Erythroblast (primary cell): ENCODE data around the gene SELENBP1.

Experiments
- GATA1 ChIP-seq: IDR thresholded peaks from 2 replicates; pipeline ENCODE4 v1.6.1; 2011; ENCODE audit warnings: low read depth, mild to moderate bottlenecking, control low read depth, low read length, moderate library complexity
- POLR2A ChIP-seq: IDR thresholded peaks from 2 replicates; pipeline ENCODE4 v1.6.1; 2011; ENCODE audit warnings: mild to moderate bottlenecking, low read length

DNA sequence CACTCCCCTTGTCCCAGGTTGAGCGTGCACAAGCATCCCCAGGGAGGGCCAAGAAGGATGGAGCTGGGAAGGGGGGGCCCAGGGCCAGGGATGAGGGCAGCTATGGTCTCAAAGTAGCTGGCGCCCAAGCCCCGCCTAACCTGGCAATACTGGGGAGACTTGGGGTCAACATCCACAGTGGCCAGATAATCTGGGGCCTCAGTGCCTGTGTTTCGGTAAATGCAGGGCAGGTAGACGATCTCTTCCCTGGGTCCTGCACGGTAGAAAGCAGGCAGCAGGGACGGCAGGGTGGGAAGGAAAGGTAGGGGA is 3.2 kb downstream of the SELENBP1 start:
- TF ChIP-seq POLR2A = no peak
- no peak for TF ChIP-seq GATA1
